ENCODE data around the gene XRCC1.
"Not testable (repeated sequence)": the region's sequence is repeated elsewhere in the genome, so short reads cannot be mapped to it uniquely, and the experiment has no call there.

Gene XRCC1

GRCh38 chr19:43611788-43612187 is 36.5 kb upstream of the XRCC1 start, which contains the start of gene SRRM5:
Gene SRRM5 (plus strand): TSS chr19:43612088. CDS start chr19:43612122, 34 bp downstream.
- no peak for TF ChIP-seq CTCF (IDR thresholded peaks at IDR 0.05; ENCODE audit: extremely low read depth, insufficient read depth, missing control alignments)
- in situ Hi-C loops (cut with MboI; ENCODE audit: low pct_unique_long_range_greater_than_20kb, low sequenced_read_pairs, unreplicated experiment), result no loop called here
- DNase-seq (ENCODE audit: low spot score), result no peak

- in situ Hi-C loops (cut with MboI; ENCODE audit: low pct_unique_long_range_greater_than_20kb, low sequenced_read_pairs, unreplicated experiment), result no loop called here
- no peak for TF ChIP-seq CTCF (IDR thresholded peaks at IDR 0.05; ENCODE audit: extremely low read depth, insufficient read depth, missing control alignments)
- DNase-seq (ENCODE audit: low spot score), result no peak
Observed at GRCh38 chr19:43610493-43610892, 35.2 kb upstream of the XRCC1 start.

- in situ Hi-C loops (cut with MboI; ENCODE audit: low pct_unique_long_range_greater_than_20kb, low sequenced_read_pairs, unreplicated experiment), result no loop called here
- no peak for DNase-seq (ENCODE audit: low spot score)
- no peak for TF ChIP-seq CTCF (IDR thresholded peaks at IDR 0.05; ENCODE audit: extremely low read depth, insufficient read depth, missing control alignments)
Observed at GRCh38 chr19:43609872-43610271, 34.5 kb upstream of the XRCC1 start.

GRCh38 chr19:43607238-43608205 is 32.2 kb upstream of the XRCC1 start:
- DNase-seq (ENCODE audit: low spot score), result no peak
- no peak for TF ChIP-seq CTCF (IDR thresholded peaks at IDR 0.05; ENCODE audit: extremely low read depth, insufficient read depth, missing control alignments)
- in situ Hi-C loops (cut with MboI; ENCODE audit: low pct_unique_long_range_greater_than_20kb, low sequenced_read_pairs, unreplicated experiment), result no loop called here

- in situ Hi-C loops (cut with MboI; ENCODE audit: low pct_unique_long_range_greater_than_20kb, low sequenced_read_pairs, unreplicated experiment), result no loop called here
- no peak for DNase-seq (ENCODE audit: low spot score)
- TF ChIP-seq CTCF (IDR thresholded peaks at IDR 0.05; ENCODE audit: extremely low read depth, insufficient read depth, missing control alignments), result no peak
Observed at GRCh38 chr19:43606569-43607229, 31.4 kb upstream of the XRCC1 start.

GRCh38 chr19:43605875-43606568 is 30.7 kb upstream of the XRCC1 start:
- DNase-seq (ENCODE audit: low spot score), result no peak
- in situ Hi-C loops (cut with MboI; ENCODE audit: low pct_unique_long_range_greater_than_20kb, low sequenced_read_pairs, unreplicated experiment), result no loop called here
- no peak for TF ChIP-seq CTCF (IDR thresholded peaks at IDR 0.05; ENCODE audit: extremely low read depth, insufficient read depth, missing control alignments)

- in situ Hi-C loops (cut with MboI; ENCODE audit: low pct_unique_long_range_greater_than_20kb, low sequenced_read_pairs, unreplicated experiment); DNase-seq (ENCODE audit: low spot score): not testable (repeated sequence)
Observed at GRCh38 chr19:43600326-43600725, 25.0 kb upstream of the XRCC1 start.
